HG03565 (cell line): Measurements from ENCODE around the gene PLXNA4.

Source experiments
- ATAC-seq: cut with Tn5 transposase; IDR thresholded peaks from one replicate; pipeline ENCODE4 v1.9.1; 2021; ENCODE audit warnings: mild to moderate bottlenecking, moderate library complexity; ENCODE audit not compliant: unreplicated experiment

The PLXNA4 gene

GRCh38 chr7:132368246-132368900, 207.9 kb downstream of the PLXNA4 start:
- no peak for ATAC-seq

GRCh38 chr7:132367795-132368194, 208.5 kb downstream of the PLXNA4 start:
- no peak for ATAC-seq

GRCh38 chr7:132367004-132367403, 209.3 kb downstream of the PLXNA4 start:
- ATAC-seq = no peak

- ATAC-seq = no peak
Observed at GRCh38 chr7:132364226-132364625, 212.0 kb downstream of the PLXNA4 start.

- ATAC-seq = no peak
Observed at GRCh38 chr7:132362059-132362458, 214.2 kb downstream of the PLXNA4 start.

GRCh38 chr7:132361146-132361545, 215.1 kb downstream of the PLXNA4 start:
- ATAC-seq = no peak

GRCh38 chr7:132359743-132360142, 216.5 kb downstream of the PLXNA4 start:
- no peak for ATAC-seq

- no peak for ATAC-seq
Observed at GRCh38 chr7:132355048-132355447, 221.2 kb downstream of the PLXNA4 start.

GRCh38 chr7:132354527-132354926, 221.7 kb downstream of the PLXNA4 start:
- ATAC-seq = no peak

GRCh38 chr7:132353936-132354335, 222.3 kb downstream of the PLXNA4 start:
- no peak for ATAC-seq

GRCh38 chr7:132352800-132353199, 223.5 kb downstream of the PLXNA4 start:
- no peak for ATAC-seq

GRCh38 chr7:132351954-132352499, 224.2 kb downstream of the PLXNA4 start:
- no peak for ATAC-seq

GRCh38 chr7:132350741-132351140, 225.5 kb downstream of the PLXNA4 start:
- ATAC-seq = no peak

GRCh38 chr7:132349075-132349474, 227.2 kb downstream of the PLXNA4 start:
- no peak for ATAC-seq

- no peak for ATAC-seq
Observed at GRCh38 chr7:132348341-132348740, 227.9 kb downstream of the PLXNA4 start.

- ATAC-seq = no peak
Observed at GRCh38 chr7:132347858-132348257, 228.4 kb downstream of the PLXNA4 start.

- ATAC-seq = no peak
Observed at GRCh38 chr7:132347123-132347522, 229.1 kb downstream of the PLXNA4 start.

GRCh38 chr7:132345543-132346129, 230.6 kb downstream of the PLXNA4 start:
- no peak for ATAC-seq

GRCh38 chr7:132345030-132345429, 231.2 kb downstream of the PLXNA4 start:
- ATAC-seq = no peak

- no peak for ATAC-seq
Observed at GRCh38 chr7:132343199-132343598, 233.1 kb downstream of the PLXNA4 start.

GRCh38 chr7:132337450-132338080, 238.7 kb downstream of the PLXNA4 start:
- no peak for ATAC-seq

- ATAC-seq = no peak
Observed at GRCh38 chr7:132336797-132337196, 239.5 kb downstream of the PLXNA4 start.
